CD4-positive, alpha-beta T cell treated with Interferon alpha-2 for 1 hour (primary cell): ENCODE results near the gene UBA6.

Source experiments
- DNase-seq, 2 donors: peaks; one replicate each; pipeline ENCODE4 v3.0.0-alpha.2; 2020 to 2022

The UBA6 gene

DNA sequence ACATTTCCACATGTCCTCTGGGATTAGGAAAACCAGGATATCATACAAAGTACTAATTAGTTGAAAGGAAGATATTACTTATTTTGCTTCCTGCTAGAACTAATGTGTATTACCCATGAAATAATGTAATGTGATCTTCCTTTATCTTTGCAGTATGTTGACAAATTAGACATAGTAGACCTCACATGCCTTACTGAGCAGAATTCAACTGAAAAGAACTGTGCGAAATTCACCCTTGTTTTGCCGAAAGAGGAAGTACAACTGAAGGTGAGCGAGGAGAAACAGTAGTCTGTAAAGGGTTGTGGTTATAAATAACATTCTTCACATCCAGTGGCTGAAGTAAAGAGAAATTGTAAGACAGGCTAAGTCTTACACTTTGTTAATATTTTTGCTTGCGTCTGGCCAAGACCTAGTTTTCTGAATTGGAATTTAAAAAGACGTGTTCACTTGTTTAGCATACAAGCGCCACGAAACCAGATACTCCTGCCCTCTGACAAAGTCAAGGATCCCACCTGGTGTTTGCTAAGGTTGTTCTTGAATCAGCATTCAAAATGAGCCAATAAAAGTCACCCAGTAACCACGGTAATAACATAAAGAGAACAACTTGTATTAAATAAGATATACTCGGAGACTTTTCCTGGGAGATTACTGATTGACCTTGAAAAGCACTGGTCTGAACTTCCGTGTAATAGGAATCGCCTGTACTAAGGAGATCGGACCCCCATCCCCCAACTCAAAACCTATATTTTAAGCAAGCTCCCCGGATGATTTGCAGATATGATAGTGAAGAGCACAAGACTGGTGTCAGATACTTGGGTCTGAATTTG, 125.5 kb downstream of the UBA6 start:
- DNase-seq: peak; percentile 3 to 32

DNA sequence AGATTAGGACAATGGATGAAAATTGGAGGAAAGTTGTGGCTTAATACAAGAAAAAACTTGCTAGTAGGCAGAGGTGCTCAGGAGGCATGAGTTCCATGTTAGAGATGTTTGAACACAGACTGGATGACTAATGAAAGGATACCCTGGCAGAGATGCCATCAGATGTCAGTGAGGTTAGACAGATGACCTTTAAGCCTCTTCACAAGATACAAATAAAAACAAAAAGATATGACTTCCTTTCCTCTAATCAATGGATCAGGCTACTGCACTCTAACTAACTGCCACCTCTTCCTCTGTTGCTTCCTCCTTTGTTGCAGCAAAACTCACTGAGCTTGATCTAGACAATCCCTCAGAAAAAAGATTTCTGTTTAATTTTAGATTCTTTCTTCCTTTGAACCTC, 127.8 kb downstream of the UBA6 start:
- no peak for DNase-seq

DNA sequence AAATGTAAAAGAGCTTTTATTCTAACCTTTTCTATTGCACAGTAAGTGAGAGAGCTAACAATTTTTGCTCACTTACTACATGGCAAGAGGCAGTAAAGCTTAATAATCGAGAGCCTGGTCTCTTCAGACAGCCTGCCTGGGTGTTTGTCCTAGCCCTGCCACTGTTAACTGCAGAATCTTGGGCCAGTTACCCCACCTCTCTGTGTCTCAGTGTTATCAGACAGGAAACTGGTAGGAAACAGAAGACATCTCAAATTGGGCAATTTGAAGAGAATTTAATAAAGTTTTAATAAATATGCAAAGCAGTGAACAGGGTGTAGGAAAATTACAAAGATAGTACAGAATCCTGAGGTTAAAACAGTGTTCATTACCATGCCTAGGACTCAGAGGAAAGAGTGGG, 129.0 kb downstream of the UBA6 start:
- no peak for DNase-seq

DNA sequence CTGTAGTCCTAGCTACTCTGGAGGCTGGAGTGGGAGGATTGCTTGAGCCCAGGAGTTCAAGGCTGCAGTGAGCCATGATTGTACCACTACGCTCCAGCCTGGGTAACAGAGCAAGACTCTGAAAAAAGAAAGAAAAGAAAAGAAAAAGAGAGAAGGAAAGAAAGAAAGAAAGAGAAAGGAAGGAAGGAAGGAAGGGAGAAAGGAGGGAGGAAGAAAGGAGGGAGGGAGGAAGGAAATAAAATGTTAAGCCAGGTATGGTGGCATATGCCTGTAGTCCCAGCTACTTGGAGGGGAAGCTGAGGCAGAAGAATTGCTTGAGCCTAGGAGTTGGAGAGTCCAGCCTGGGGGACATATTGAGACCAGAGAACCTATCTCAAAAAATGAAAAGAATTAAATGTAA, 130.4 kb downstream of the UBA6 start:
- no peak for DNase-seq

DNA sequence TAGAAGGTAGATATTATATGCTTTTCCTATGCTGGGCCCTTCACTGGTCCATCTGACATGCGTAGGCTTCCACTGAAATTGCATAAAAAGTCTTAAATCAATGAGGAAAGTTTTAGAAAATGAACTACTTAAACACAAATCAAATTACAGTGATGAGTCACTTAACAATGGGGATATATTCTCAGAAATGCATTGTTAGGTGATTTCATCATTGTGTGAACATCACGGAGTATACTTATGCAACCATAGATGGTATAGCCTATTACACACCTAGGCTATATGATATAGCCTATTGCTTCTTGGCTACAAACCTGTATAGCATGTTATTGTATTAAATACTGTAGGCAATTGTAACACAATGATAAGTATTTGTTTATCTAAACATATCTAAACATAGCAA, 132.1 kb downstream of the UBA6 start:
- DNase-seq: no peak

DNA sequence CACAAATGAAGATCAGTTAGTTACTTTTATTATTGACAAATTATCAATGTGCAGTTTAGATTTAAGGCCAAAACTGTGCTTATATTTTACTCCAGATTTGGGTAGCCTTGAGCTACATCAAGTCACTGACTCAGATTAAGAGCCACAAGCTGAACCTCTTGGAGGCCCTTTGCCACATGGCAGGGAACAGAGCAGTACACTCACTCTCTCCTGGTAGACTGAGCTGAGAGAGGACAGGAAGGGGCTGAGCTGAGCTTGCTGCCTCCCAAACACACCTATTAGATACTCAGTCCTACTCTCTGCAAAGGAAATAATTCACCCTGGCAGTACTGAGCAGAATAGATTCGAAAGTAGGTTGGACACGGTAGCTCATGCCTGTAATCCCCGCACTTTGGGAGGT, 134.6 kb downstream of the UBA6 start:
- no peak for DNase-seq

DNA sequence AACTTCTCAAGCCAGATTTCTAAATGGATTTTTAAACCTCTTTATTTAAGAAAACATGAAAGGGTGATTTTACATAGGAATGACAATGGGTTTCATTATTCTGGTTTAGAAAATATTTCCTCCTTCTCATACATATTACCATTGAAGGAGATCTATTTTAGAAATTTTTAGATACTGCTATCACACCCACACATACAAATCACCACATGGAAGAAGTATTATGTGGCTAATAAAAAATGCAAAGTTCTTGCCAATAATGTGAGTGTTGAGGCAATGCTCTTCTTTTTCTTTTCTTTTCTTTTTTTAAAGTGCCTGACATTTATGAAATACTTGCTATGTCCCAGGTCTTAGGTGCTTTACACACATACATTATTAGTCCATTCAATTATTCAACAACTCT, 135.7 kb downstream of the UBA6 start:
- DNase-seq: no peak
